Measurements from ENCODE around the gene CEP170B. TPM values are rescaled to one million over a fixed set of nuclear protein-coding genes. Genes with fewer than 3 reads are reported as not detected.

Gene CEP170B
- total RNA-seq, 1 experiment from 2014 or later = 13.6 TPM

- Histone ChIP-seq H3K4me3 (no peak overlapping the region), H3K36me3 (no peaks in the 10 kb centered on the region), H3K27me3 (no peaks in the 10 kb centered on the region), H3K9me3 (no peaks in the 10 kb centered on the region)
- DNase-seq = no peak
Observed at GRCh38 chr14:104926619-104927431, 61.8 kb downstream of the CEP170B start.

GRCh38 chr14:104927432-104927816 lies 62.4 kb downstream of the CEP170B start:
- H3K27me3 ChIP-seq = no peaks in the 10 kb centered on the region
- no peaks in the 10 kb centered on the region for H3K36me3 ChIP-seq
- DNase-seq = no peak
- H3K4me3 ChIP-seq = no peak overlapping the region
- H3K9me3 ChIP-seq = no peaks in the 10 kb centered on the region

GRCh38 chr14:104927901-104928300 lies 62.8 kb downstream of the CEP170B start:
- no peaks in the 10 kb centered on the region for H3K27me3 ChIP-seq
- no peaks in the 10 kb centered on the region for H3K9me3 ChIP-seq
- H3K4me3 ChIP-seq = no peak overlapping the region
- H3K36me3 ChIP-seq = no peaks in the 10 kb centered on the region
- DNase-seq = no peak

GRCh38 chr14:104928391-104929133 lies 63.5 kb downstream of the CEP170B start:
- Histone ChIP-seq H3K27me3 (no peaks in the 10 kb centered on the region), H3K9me3 (no peaks in the 10 kb centered on the region), H3K36me3 (no peaks in the 10 kb centered on the region), H3K4me3 (no peak overlapping the region)
- DNase-seq = no peak

- no peaks in the 10 kb centered on the region for H3K36me3 ChIP-seq
- H3K9me3 ChIP-seq = no peaks in the 10 kb centered on the region
- H3K27me3 ChIP-seq = no peaks in the 10 kb centered on the region
- DNase-seq = no peak
- H3K4me3 ChIP-seq = no peak overlapping the region
Observed at GRCh38 chr14:104929268-104930230, 64.5 kb downstream of the CEP170B start.

GRCh38 chr14:104930526-104931303 lies 65.6 kb downstream of the CEP170B start:
- H3K4me3 ChIP-seq = no peak overlapping the region
- no peaks in the 10 kb centered on the region for H3K27me3 ChIP-seq
- no peaks in the 10 kb centered on the region for H3K36me3 ChIP-seq
- H3K9me3 ChIP-seq = no peaks in the 10 kb centered on the region
- DNase-seq = peak; percentile 52

GRCh38 chr14:104931304-104931770 lies 66.3 kb downstream of the CEP170B start:
- no peak for DNase-seq
- Histone ChIP-seq H3K36me3 (no peaks in the 10 kb centered on the region), H3K9me3 (no peaks in the 10 kb centered on the region), H3K4me3 (no peak overlapping the region), H3K27me3 (no peaks in the 10 kb centered on the region)

GRCh38 chr14:104931771-104932675 lies 67.0 kb downstream of the CEP170B start:
- peak overlapping the region; percentile 51 for H3K4me3 ChIP-seq
- H3K36me3 ChIP-seq = no peaks in the 10 kb centered on the region
- no peaks in the 10 kb centered on the region for H3K27me3 ChIP-seq
- no peaks in the 10 kb centered on the region for H3K9me3 ChIP-seq
- DNase-seq = no peak

- Histone ChIP-seq H3K9me3 (no peaks in the 10 kb centered on the region), H3K27me3 (no peaks in the 10 kb centered on the region), H3K36me3 (no peaks in the 10 kb centered on the region), H3K4me3 (peak overlapping the region; percentile 51)
- peak; percentile 87 for DNase-seq
Observed at GRCh38 chr14:104932676-104933631, 67.9 kb downstream of the CEP170B start.

- H3K36me3 ChIP-seq = no peaks in the 10 kb centered on the region
- no peaks in the 10 kb centered on the region for H3K27me3 ChIP-seq
- no peaks in the 10 kb centered on the region for H3K9me3 ChIP-seq
- H3K4me3 ChIP-seq = no peak overlapping the region
- no peak for DNase-seq
Observed at GRCh38 chr14:104933746-104934733, 69.0 kb downstream of the CEP170B start.

GRCh38 chr14:104935026-104935650 lies 70.1 kb downstream of the CEP170B start:
- no peaks in the 10 kb centered on the region for H3K36me3 ChIP-seq
- no peak for DNase-seq
- H3K4me3 ChIP-seq = no peak overlapping the region
- no peaks in the 10 kb centered on the region for H3K27me3 ChIP-seq
- H3K9me3 ChIP-seq = no peaks in the 10 kb centered on the region

GRCh38 chr14:104935955-104936354 lies 70.9 kb downstream of the CEP170B start:
- no peak for DNase-seq

More at GRCh38 chr14:104935955-104936354, 70.9 kb downstream of the CEP170B start:
- Histone ChIP-seq H3K9me3 (no peaks in the 10 kb centered on the region), H3K27me3 (no peaks in the 10 kb centered on the region), H3K4me3 (no peak overlapping the region), H3K36me3 (no peaks in the 10 kb centered on the region)

All from MG63 (cell line).